Breast epithelium (tissue), 3 donors: ENCODE measurements around the gene RPL39L.

Experiments used
- CTCF ChIP-seq, 3 donors: fragments of 450-650 bp; IDR thresholded peaks; one replicate each; pipeline ENCODE4 v1.5.1; 2016 to 2017; ENCODE audit warnings: antibody characterized with exemption in 3 of 3, mild to moderate bottlenecking in 3 of 3, moderate library complexity in 3 of 3
- POLR2A ChIP-seq: fragments of 450-650 bp; IDR thresholded peaks from one replicate; pipeline ENCODE4 v1.6.1; 2016; ENCODE audit warnings: antibody characterized with exemption, mild to moderate bottlenecking, moderate library complexity
- POLR2AphosphoS5 ChIP-seq, 3 donors: sonication (generic); formaldehyde crosslinking; IDR thresholded peaks; one replicate each; pipeline ENCODE4 v1.6.1; 2017; ENCODE audit warnings: antibody characterized with exemption in 3 of 3

- no peak for TF ChIP-seq CTCF (IDR thresholded peaks at IDR 0.05)
- no peak for TF ChIP-seq POLR2A
- no peak for TF ChIP-seq POLR2AphosphoS5 (IDR thresholded peaks at IDR 0.05)
These were observed 23.1 kb upstream of the RPL39L start for GRCh38 chr3:187162265-187162953.
